K562 (cell line): ENCODE results near the gene PPL. TPM values are rescaled to one million over a fixed set of nuclear protein-coding genes. Genes with fewer than 3 reads are reported as not detected.
A peak's percentile ranks its signal among the peaks of the same experiment; 100 is the strongest.

Source experiments
- CEBPB ChIP-seq: fragments of 450-650 bp; IDR thresholded peaks from 2 replicates; pipeline ENCODE4 v1.6.1; 2016; ENCODE audit warnings: missing genetic modification characterization, missing compliant biosample characterization
- CHCHD3 ChIP-seq: fragments of 250-450 bp; sonication (Bioruptor Pico); IDR thresholded peaks from 2 replicates; pipeline ENCODE4 v2.1.2; 2022; ENCODE audit warnings: mild to moderate bottlenecking
- GABPB1 ChIP-seq: sonication (generic); formaldehyde crosslinking; IDR thresholded peaks from 2 replicates; pipeline ENCODE4 v1.8.0; 2022; ENCODE audit warnings: mild to moderate bottlenecking, missing genetic modification reagents
- KDM4B ChIP-seq, 2 experiments: fragments of 450-650 bp in 1 of 2; sonication (generic) in 1 of 2; IDR thresholded peaks; 2 replicates each; pipeline ENCODE4 v1.6.1; 2016 to 2017; ENCODE audit warnings: borderline replicate concordance in 2 of 2, antibody characterized with exemption in 1 of 2, low read depth in 1 of 2, mild to moderate bottlenecking in 1 of 2
- PYGO2 ChIP-seq: fragments of 450-650 bp; IDR thresholded peaks from 2 replicates; pipeline ENCODE4 v1.6.1; 2016; ENCODE audit warnings: mild to moderate bottlenecking, missing genetic modification characterization, moderate library complexity, missing compliant biosample characterization
- SMAD4 ChIP-seq: fragments of 250-450 bp; sonication (Bioruptor Pico); conservative IDR thresholded peaks from 2 replicates; pipeline ENCODE4 v1.8.0; 2021; ENCODE audit warnings: inconsistent platforms, mild to moderate bottlenecking, moderate library complexity
- TEAD4 ChIP-seq, 2 experiments: sonication (generic) in 1 of 2; formaldehyde crosslinking in 1 of 2; IDR thresholded peaks; 2 replicates each; pipeline versions ENCODE4 v1.6.1 to v1.8.0; 2012 to 2022; ENCODE audit warnings: borderline replicate concordance in 1 of 2, inconsistent platforms in 1 of 2, low read length in 1 of 2, mild to moderate bottlenecking in 1 of 2, missing genetic modification reagents in 1 of 2
- ZNF785 ChIP-seq: fragments of 250-450 bp; sonication (Bioruptor Pico); IDR thresholded peaks from 2 replicates; pipeline ENCODE4 v1.4.0; 2020; ENCODE audit warnings: mild to moderate bottlenecking
- polyA plus RNA-seq, 8 experiments: library from polyadenylated mRNA; depleted of rRNA in 4 of 8; stranded (reverse) in 5 of 8; unstranded in 3 of 8; fragments of >200 nt; fragmentation: Nextera tagmentation in 2 of 8; fragmentation: Illumina TruSeq in 1 of 8; extraction: Ambion mirVana in 2 of 8; extraction: Trizol in 1 of 8; gene quantifications; 2 replicates each; pipeline versions ENCODE4 v1.2.1 to v1.2.3, GENCODE V29; 2011 to 2014; ENCODE audit warnings: inconsistent platforms in 1 of 8, missing spikeins in 1 of 8
- total RNA-seq, 7 experiments: library from RNA; depleted of rRNA in 6 of 7; stranded (reverse); fragments of >200 nt in 6 of 7; fragmentation: Illumina TruSeq in 2 of 7; extraction: Trizol in 2 of 7; gene quantifications; 2 replicates each; pipeline versions ENCODE4 v1.2.1 to v1.2.3, GENCODE V29; 2011 to 2021; ENCODE audit warnings: low replicate concordance in 1 of 7
- TF ChIP-seq, protein P1 (sequence below): fragments of 250-450 bp; sonication (Bioruptor Pico); IDR thresholded peaks from 2 replicates; pipeline ENCODE4 v1.5.0; 2021; ENCODE audit warnings: mild to moderate bottlenecking, moderate library complexity
- TF ChIP-seq, protein P2 (sequence below): sonication (generic); formaldehyde crosslinking; IDR thresholded peaks from 2 replicates; pipeline ENCODE4 v1.8.0; 2022; ENCODE audit warnings: missing genetic modification reagents, mild to moderate bottlenecking, moderate library complexity, borderline replicate concordance
- TF ChIP-seq, protein P3 (sequence below): sonication (generic); formaldehyde crosslinking; IDR thresholded peaks from 2 replicates; pipeline ENCODE4 v1.8.0; 2022; ENCODE audit warnings: missing genetic modification reagents, mild to moderate bottlenecking, borderline replicate concordance
- TF ChIP-seq, protein P4 (sequence below), 2 experiments: fragments of 450-650 bp; conservative IDR thresholded peaks; 2 replicates each; pipeline ENCODE4 v1.6.1; 2017; ENCODE audit warnings: mild to moderate bottlenecking in 2 of 2, moderate library complexity in 2 of 2
- TF ChIP-seq, protein P5 (sequence below), 2 experiments: IDR thresholded peaks in 1 of 2; conservative IDR thresholded peaks in 1 of 2; 2 replicates each; pipeline ENCODE4 v1.6.1; 2016; ENCODE audit warnings: low read depth in 2 of 2, mild to moderate bottlenecking in 1 of 2, missing compliant biosample characterization in 1 of 2, missing genetic modification characterization in 1 of 2, moderate library complexity in 1 of 2

Gene PPL
- total and polyA plus RNA-seq, 9 of the 15 experiments (the other 6 are each of a cell fraction or from before 2014, with no cell fraction given), result 0.01 to 0.15 (median 0.07) TPM; not detected in 3

DNA sequence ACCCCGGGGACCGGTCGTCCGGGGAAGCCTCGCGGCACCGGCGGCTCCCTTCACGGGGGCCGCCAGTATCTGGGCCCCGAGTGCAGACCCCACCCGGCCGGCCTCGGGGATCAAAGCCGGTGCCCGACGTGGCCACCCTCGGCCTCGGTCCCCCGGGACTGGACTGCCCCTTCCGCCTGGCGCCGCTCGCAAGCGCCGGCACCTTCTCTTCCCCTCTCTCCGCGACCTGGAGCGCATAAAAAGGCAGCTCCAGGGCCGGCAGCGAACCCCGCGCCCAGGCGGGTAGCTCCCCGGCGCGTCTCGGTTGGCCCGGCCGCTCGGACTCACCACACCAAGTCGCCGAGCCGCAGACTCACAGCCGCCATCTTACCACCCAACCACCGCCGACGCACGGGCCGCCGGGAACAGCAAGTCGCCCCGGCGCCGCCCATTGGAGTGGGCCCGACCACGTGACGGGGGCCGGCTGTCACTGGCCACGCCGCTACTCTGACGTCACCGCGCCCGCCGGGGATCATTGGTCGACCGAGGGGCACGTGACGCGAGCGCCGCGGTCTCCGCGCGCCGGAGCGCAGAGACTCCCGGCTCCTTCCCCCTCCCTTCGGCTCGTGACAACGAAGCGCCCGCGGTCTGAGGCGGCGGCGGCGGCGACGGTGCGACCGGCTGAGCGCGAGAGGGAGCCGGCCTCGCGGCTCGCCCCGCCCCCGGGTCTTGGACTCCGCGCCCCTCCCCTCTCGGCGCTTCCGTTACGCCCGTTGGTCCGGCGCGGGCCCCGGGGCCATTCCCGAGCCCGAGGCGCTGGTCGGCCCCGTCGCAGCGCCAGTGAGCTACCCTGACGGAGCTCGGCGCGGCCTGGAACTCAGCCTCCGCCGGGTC, 89.8 kb downstream of the PPL start, which contains the start of the genes GLYR1 and UBN1 (continued):
- TF ChIP-seq CEBPB (tag), result no peak
- TF ChIP-seq, protein P1, sequence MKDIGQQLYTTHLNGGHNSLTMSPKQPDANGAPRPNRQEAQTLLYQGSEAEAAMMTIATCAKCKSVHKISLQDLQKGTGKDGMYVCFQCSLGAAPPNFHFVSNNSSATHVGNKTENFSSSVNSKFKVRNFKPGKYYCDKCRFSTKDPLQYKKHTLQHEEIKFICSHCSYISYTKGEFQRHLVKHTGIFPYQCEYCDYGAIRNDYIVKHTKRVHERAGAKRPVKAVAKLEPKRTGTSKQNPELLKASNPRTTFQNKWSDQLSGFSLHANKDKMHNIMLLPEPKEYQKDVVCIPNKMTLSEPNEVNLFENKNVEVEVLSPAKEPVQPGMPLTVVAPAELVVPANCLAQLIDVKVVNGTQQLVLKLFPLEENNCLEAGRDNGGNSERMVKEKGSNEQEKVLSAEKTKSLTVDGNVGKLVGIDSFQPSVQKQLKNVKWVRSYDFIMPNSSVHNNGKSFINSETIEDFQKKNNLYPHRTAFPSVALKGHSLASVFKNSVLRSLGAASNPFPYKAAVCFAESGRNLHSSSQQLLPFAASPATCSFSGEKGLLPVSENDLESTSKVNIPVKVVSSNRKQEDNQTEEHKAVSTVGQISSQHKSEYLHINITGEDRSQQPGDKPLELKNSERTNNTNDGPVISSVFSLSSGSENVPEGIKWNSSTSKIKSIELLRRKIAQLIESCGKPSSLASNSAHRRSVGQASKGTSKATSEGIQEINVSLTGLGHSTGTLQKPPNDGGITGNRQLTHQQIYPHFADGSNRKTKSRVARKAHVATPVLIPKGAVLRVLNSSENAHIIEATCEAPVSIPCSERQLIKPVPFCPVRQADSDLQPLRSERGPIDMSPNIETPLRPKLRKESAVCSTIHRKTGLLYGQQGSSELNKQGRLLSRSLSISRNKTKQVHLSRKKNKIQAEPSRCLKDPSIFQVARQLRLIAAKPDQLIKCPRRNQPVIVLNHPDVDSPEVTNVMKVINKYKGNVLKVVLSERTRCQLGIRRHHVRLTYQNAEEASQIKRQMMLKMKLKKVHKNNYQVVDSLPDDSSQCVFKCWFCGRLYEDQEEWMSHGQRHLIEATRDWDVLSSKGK (CRISPR knock-in tag), result no peak
- TF ChIP-seq, protein P2, sequence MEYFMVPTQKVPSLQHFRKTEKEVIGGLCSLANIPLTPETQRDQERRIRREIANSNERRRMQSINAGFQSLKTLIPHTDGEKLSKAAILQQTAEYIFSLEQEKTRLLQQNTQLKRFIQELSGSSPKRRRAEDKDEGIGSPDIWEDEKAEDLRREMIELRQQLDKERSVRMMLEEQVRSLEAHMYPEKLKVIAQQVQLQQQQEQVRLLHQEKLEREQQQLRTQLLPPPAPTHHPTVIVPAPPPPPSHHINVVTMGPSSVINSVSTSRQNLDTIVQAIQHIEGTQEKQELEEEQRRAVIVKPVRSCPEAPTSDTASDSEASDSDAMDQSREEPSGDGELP, result peak; percentile 81
- no peak for TF ChIP-seq TEAD4 (IDR thresholded peaks at IDR 0.05; ENCODE audit: low read length)
- TF ChIP-seq TEAD4 (CRISPR knock-in tag; IDR thresholded peaks at IDR 0.05; ENCODE audit: borderline replicate concordance), result no peak
- TF ChIP-seq, protein P3, sequence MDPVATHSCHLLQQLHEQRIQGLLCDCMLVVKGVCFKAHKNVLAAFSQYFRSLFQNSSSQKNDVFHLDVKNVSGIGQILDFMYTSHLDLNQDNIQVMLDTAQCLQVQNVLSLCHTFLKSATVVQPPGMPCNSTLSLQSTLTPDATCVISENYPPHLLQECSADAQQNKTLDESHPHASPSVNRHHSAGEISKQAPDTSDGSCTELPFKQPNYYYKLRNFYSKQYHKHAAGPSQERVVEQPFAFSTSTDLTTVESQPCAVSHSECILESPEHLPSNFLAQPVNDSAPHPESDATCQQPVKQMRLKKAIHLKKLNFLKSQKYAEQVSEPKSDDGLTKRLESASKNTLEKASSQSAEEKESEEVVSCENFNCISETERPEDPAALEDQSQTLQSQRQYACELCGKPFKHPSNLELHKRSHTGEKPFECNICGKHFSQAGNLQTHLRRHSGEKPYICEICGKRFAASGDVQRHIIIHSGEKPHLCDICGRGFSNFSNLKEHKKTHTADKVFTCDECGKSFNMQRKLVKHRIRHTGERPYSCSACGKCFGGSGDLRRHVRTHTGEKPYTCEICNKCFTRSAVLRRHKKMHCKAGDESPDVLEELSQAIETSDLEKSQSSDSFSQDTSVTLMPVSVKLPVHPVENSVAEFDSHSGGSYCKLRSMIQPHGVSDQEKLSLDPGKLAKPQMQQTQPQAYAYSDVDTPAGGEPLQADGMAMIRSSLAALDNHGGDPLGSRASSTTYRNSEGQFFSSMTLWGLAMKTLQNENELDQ (CRISPR knock-in tag), result no peak
- no peak for TF ChIP-seq ZNF785
- TF ChIP-seq, protein P4, sequence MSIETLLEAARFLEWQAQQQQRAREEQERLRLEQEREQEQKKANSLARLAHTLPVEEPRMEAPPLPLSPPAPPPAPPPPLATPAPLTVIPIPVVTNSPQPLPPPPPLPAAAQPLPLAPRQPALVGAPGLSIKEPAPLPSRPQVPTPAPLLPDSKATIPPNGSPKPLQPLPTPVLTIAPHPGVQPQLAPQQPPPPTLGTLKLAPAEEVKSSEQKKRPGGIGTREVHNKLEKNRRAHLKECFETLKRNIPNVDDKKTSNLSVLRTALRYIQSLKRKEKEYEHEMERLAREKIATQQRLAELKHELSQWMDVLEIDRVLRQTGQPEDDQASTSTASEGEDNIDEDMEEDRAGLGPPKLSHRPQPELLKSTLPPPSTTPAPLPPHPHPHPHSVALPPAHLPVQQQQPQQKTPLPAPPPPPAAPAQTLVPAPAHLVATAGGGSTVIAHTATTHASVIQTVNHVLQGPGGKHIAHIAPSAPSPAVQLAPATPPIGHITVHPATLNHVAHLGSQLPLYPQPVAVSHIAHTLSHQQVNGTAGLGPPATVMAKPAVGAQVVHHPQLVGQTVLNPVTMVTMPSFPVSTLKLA (conservative IDR thresholded peaks at IDR 0.05), result peak; percentile 95 to 97
- TF ChIP-seq PYGO2 (tag), result no peak
- no peak for TF ChIP-seq KDM4B (IDR thresholded peaks at IDR 0.05; ENCODE audit: borderline replicate concordance in 2 of 2, low read depth in 1 of 2)
- TF ChIP-seq CHCHD3 (CRISPR knock-in tag), result no peak
- TF ChIP-seq SMAD4, result peak; percentile 55
- peak; percentile 75; the same call in 1 of the 2 replicates for TF ChIP-seq GABPB1 (CRISPR knock-in tag)
- TF ChIP-seq, protein P5, sequence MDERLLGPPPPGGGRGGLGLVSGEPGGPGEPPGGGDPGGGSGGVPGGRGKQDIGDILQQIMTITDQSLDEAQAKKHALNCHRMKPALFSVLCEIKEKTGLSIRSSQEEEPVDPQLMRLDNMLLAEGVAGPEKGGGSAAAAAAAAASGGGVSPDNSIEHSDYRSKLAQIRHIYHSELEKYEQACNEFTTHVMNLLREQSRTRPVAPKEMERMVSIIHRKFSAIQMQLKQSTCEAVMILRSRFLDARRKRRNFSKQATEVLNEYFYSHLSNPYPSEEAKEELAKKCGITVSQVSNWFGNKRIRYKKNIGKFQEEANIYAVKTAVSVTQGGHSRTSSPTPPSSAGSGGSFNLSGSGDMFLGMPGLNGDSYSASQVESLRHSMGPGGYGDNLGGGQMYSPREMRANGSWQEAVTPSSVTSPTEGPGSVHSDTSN (CRISPR knock-in tag; IDR thresholded peaks at IDR 0.05; ENCODE audit: low read depth), result no peak
- TF ChIP-seq, protein P5 (tag; conservative IDR thresholded peaks at IDR 0.05; ENCODE audit: low read depth), result no peak
